ENCODE results near the gene TEX13C.

DNA sequence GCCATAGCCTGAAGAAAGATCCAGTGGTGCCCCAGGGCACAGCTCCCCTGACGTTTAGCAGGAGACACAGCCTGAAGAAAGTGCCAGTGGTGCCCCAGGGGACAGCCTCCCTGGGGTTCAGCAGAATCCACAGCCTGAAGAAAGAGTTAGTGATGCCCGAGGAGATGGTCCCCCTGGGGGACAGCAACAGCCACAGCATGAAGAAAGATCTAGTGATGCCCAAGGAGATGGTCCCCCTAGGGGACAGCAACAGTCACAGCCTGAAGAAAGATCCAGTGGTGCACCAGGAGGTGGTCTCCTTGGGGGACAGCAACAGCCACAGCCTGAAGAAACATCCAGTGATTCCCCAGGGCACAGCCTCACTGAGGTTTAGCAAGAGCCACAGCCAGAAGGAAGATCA, 2.8 kb downstream of the TEX13C start:
- TF ChIP-seq, protein P1, sequence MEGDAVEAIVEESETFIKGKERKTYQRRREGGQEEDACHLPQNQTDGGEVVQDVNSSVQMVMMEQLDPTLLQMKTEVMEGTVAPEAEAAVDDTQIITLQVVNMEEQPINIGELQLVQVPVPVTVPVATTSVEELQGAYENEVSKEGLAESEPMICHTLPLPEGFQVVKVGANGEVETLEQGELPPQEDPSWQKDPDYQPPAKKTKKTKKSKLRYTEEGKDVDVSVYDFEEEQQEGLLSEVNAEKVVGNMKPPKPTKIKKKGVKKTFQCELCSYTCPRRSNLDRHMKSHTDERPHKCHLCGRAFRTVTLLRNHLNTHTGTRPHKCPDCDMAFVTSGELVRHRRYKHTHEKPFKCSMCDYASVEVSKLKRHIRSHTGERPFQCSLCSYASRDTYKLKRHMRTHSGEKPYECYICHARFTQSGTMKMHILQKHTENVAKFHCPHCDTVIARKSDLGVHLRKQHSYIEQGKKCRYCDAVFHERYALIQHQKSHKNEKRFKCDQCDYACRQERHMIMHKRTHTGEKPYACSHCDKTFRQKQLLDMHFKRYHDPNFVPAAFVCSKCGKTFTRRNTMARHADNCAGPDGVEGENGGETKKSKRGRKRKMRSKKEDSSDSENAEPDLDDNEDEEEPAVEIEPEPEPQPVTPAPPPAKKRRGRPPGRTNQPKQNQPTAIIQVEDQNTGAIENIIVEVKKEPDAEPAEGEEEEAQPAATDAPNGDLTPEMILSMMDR (IDR thresholded peaks at IDR 0.05) = no peak
- TF ChIP-seq POLR2A (IDR thresholded peaks at IDR 0.05) = no peak
